ENCODE results near the gene RIMBP2.
A peak's percentile ranks its signal among the peaks of the same experiment; 100 is the strongest.

RIMBP2 gene

GRCh38 chr12:130367523-130367922 lies 348.6 kb downstream of the RIMBP2 start:
- peaks cover 5% of the 10 kb centered on the region; the same call in 1 of the 2 replicates for H3K9me3 ChIP-seq
- H3K4me3 ChIP-seq = no peak overlapping the region
- TF ChIP-seq Cebpa-rat (IDR thresholded peaks at IDR 0.05) = no peak
- H4K20me1 ChIP-seq = no peaks in the 10 kb centered on the region
- no peak overlapping the region for H3K9ac ChIP-seq
- H3K4me1 ChIP-seq = peaks cover 8% of the 10 kb centered on the region; the same call in 1 of the 2 replicates
- H3K27ac ChIP-seq = no peak overlapping the region
- no peaks in the 10 kb centered on the region; the same call in 1 of the 2 replicates for H3K27me3 ChIP-seq
- no peak overlapping the region for H3K4me2 ChIP-seq
- H3K36me3 ChIP-seq = no peaks in the 10 kb centered on the region

- H3K27me3 ChIP-seq = no peaks in the 10 kb centered on the region; the same call in 1 of the 2 replicates
- TF ChIP-seq Cebpa-rat (IDR thresholded peaks at IDR 0.05) = no peak
- H3K4me3 ChIP-seq = no peak overlapping the region
- no peak overlapping the region for H3K4me2 ChIP-seq
- H3K27ac ChIP-seq = no peak overlapping the region
- peaks cover 5% of the 10 kb centered on the region; the same call in 1 of the 2 replicates for H3K9me3 ChIP-seq
- H3K4me1 ChIP-seq = peaks cover 8% of the 10 kb centered on the region; the same call in 1 of the 2 replicates
- H4K20me1 ChIP-seq = no peaks in the 10 kb centered on the region
- H3K36me3 ChIP-seq = no peaks in the 10 kb centered on the region
- no peak overlapping the region for H3K9ac ChIP-seq
Measured at GRCh38 chr12:130367003-130367402, 349.1 kb downstream of the RIMBP2 start.

- H3K4me3 ChIP-seq = no peak overlapping the region
- no peak for TF ChIP-seq Cebpa-rat (IDR thresholded peaks at IDR 0.05)
- H3K9ac ChIP-seq = no peak overlapping the region
- no peak overlapping the region for H3K27ac ChIP-seq
- H4K20me1 ChIP-seq = no peaks in the 10 kb centered on the region
- H3K4me2 ChIP-seq = no peak overlapping the region
- no peaks in the 10 kb centered on the region; the same call in 1 of the 2 replicates for H3K27me3 ChIP-seq
- peaks cover 5% of the 10 kb centered on the region; the same call in 1 of the 2 replicates for H3K9me3 ChIP-seq
- H3K36me3 ChIP-seq = no peaks in the 10 kb centered on the region
- H3K4me1 ChIP-seq = peaks cover 8% of the 10 kb centered on the region; the same call in 1 of the 2 replicates
Measured at GRCh38 chr12:130366159-130366558, 349.9 kb downstream of the RIMBP2 start.

GRCh38 chr12:130364578-130364977 lies 351.5 kb downstream of the RIMBP2 start:
- peaks cover 5% of the 10 kb centered on the region; the same call in 1 of the 2 replicates for H3K9me3 ChIP-seq
- no peaks in the 10 kb centered on the region for H3K36me3 ChIP-seq
- TF ChIP-seq Cebpa-rat (IDR thresholded peaks at IDR 0.05) = no peak
- H3K9ac ChIP-seq = no peak overlapping the region
- H3K4me1 ChIP-seq = peaks cover 8% of the 10 kb centered on the region; the same call in 1 of the 2 replicates
- no peak overlapping the region for H3K4me2 ChIP-seq
- no peak overlapping the region for H3K4me3 ChIP-seq
- no peak overlapping the region for H3K27ac ChIP-seq
- H3K27me3 ChIP-seq = no peaks in the 10 kb centered on the region; the same call in 1 of the 2 replicates
- no peaks in the 10 kb centered on the region for H4K20me1 ChIP-seq

GRCh38 chr12:130362060-130362459 lies 354.0 kb downstream of the RIMBP2 start:
- Histone ChIP-seq H3K4me3 (no peak overlapping the region), H3K4me1 (peaks cover 18% of the 10 kb centered on the region), H3K4me2 (no peak overlapping the region), H3K9me3 (no peaks in the 10 kb centered on the region), H3K27me3 (no peaks in the 10 kb centered on the region; the same call in 1 of the 2 replicates), H3K27ac (no peak overlapping the region), H3K36me3 (no peaks in the 10 kb centered on the region), H3K9ac (no peak overlapping the region), H4K20me1 (no peaks in the 10 kb centered on the region)
- TF ChIP-seq Cebpa-rat (IDR thresholded peaks at IDR 0.05) = no peak

- Histone ChIP-seq H3K9me3 (no peaks in the 10 kb centered on the region), H3K4me1 (peaks cover 24% of the 10 kb centered on the region), H4K20me1 (no peaks in the 10 kb centered on the region), H3K27me3 (no peaks in the 10 kb centered on the region), H3K27ac (no peak overlapping the region), H3K4me2 (peak overlapping the region; percentile 66), H3K4me3 (no peak overlapping the region), H3K36me3 (no peaks in the 10 kb centered on the region), H3K9ac (no peak overlapping the region)
- TF ChIP-seq Cebpa-rat (IDR thresholded peaks at IDR 0.05) = peak; percentile 81
Measured at GRCh38 chr12:130357729-130358330, 358.3 kb downstream of the RIMBP2 start.

GRCh38 chr12:130357241-130357640 lies 358.9 kb downstream of the RIMBP2 start:
- no peak overlapping the region for H3K27ac ChIP-seq
- peaks cover 24% of the 10 kb centered on the region for H3K4me1 ChIP-seq
- H4K20me1 ChIP-seq = no peaks in the 10 kb centered on the region
- H3K4me2 ChIP-seq = peak overlapping the region; percentile 66
- H3K9ac ChIP-seq = no peak overlapping the region
- H3K36me3 ChIP-seq = no peaks in the 10 kb centered on the region
- no peak overlapping the region for H3K4me3 ChIP-seq
- H3K27me3 ChIP-seq = no peaks in the 10 kb centered on the region
- no peaks in the 10 kb centered on the region for H3K9me3 ChIP-seq
- no peak for TF ChIP-seq Cebpa-rat (IDR thresholded peaks at IDR 0.05)

- H3K27ac ChIP-seq = no peak overlapping the region
- H3K4me2 ChIP-seq = no peak overlapping the region
- no peak overlapping the region for H3K9ac ChIP-seq
- H3K4me1 ChIP-seq = peaks cover 24% of the 10 kb centered on the region
- H3K4me3 ChIP-seq = no peak overlapping the region
- no peaks in the 10 kb centered on the region for H3K9me3 ChIP-seq
- no peaks in the 10 kb centered on the region for H3K36me3 ChIP-seq
- H4K20me1 ChIP-seq = no peaks in the 10 kb centered on the region
- TF ChIP-seq Cebpa-rat (IDR thresholded peaks at IDR 0.05) = no peak
- no peaks in the 10 kb centered on the region for H3K27me3 ChIP-seq
Measured at GRCh38 chr12:130356222-130356621, 359.9 kb downstream of the RIMBP2 start.

GRCh38 chr12:130354407-130354806 lies 361.7 kb downstream of the RIMBP2 start:
- TF ChIP-seq Cebpa-rat (IDR thresholded peaks at IDR 0.05) = no peak
- no peak overlapping the region for H3K4me3 ChIP-seq
- no peaks in the 10 kb centered on the region for H3K9me3 ChIP-seq
- no peak overlapping the region for H3K9ac ChIP-seq
- no peaks in the 10 kb centered on the region for H3K36me3 ChIP-seq
- H3K4me2 ChIP-seq = no peak overlapping the region
- no peaks in the 10 kb centered on the region for H4K20me1 ChIP-seq
- peaks cover 24% of the 10 kb centered on the region for H3K4me1 ChIP-seq
- H3K27me3 ChIP-seq = no peaks in the 10 kb centered on the region
- H3K27ac ChIP-seq = no peak overlapping the region

GRCh38 chr12:130353081-130353480 lies 363.0 kb downstream of the RIMBP2 start:
- Histone ChIP-seq H3K27ac (no peak overlapping the region), H3K4me3 (no peak overlapping the region), H3K27me3 (no peaks in the 10 kb centered on the region), H3K9ac (no peak overlapping the region), H4K20me1 (no peaks in the 10 kb centered on the region), H3K36me3 (no peaks in the 10 kb centered on the region), H3K4me2 (no peak overlapping the region), H3K9me3 (no peaks in the 10 kb centered on the region), H3K4me1 (peaks cover 20% of the 10 kb centered on the region)
- no peak for TF ChIP-seq Cebpa-rat (IDR thresholded peaks at IDR 0.05)

Measured in BLaER1 (cell line).